NCI-H1694 (cell line): Measurements from ENCODE around the gene SCFD2.

Source experiments
- DNase-seq: peaks from one replicate; lab custom pipeline; 2025; lab: John Stamatoyannopoulos, UW

The SCFD2 gene

DNA sequence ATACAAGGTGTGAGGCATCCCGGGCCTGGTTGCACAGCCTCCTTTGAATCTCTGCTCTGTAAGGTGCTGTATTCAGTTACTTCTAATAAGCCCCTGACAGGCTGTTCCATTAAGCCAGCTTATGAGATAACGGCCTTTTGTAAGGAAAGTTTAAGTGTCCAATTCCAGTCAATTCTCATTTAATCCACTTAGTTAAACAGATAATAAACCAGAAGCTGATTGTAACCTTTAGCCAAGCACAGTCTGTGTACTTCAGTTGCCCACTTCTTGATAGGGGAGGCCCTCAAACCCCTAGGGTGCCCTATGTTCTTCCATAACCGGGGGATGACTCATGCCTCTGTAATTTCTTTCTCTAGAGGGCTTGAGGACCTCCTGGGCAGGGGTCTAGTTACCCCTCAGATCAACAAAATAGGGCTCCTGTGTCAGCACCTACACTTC is 440.3 kb downstream of the SCFD2 start:
- no peak for DNase-seq

DNA sequence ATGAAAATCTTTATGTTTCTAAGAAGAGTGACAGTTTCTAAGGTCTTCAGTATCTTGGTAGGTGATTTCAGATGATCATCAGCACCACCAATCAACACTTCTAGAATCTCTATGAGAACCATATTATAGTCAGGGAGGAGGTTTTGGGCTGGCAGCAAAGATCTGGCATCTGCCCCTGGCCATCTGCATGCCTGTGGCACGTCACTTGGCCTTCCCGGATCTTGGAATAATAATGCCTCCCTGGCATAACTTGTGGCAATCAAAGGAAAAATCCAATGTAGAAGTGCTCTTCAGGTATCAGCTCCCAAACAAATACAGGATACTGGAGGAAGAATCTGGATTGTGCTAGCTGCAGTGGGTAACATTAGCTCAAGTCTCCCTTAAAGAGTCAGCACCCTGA is 446.4 kb downstream of the SCFD2 start:
- DNase-seq = no peak

DNA sequence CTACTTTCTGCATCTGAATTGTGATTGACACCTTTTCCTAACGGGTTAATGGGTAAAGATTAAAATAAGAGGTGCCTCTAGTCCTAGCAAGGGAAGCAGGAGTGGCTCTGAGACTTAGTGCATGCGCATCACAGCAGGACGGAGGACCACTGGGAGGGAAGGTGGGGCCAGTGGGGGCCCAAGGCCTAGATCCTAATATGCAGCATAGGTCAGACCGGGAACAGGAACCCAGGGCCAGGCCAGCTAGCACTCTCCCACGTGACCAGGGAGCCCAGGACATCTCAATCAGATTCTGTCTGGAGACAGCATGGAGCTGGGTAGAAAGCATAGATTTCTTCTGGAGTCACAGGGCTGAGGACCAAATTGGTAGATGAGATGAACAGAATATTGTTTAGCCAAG is 448.0 kb downstream of the SCFD2 start:
- DNase-seq = no peak

DNA sequence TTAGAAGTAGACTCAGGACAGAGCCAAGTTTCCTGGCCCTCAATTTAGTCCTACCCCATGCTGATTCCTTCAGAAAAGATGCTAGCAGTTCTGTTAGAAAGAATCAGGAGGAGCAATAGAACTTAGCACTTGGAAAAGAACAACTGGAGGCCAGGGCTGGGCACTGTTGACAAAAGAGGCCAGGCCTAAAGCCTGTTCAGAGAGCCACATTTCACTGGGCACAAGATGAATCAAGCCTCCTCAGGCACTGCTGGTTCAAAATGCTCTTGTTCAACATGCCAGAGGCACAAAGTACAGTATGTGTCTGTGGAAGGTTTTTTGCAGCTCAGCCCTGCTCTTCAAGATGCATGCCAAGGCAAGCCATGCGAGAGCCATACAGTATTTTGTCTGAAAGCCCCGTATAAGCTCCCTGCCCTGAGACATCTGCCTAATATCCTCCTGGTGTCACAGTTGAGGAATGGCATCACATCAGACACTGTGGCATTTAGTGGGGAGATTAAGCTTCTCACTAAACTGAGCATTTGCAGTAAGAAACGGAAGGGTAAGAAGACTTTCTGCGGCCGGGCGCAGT is 450.0 kb downstream of the SCFD2 start:
- no peak for DNase-seq

DNA sequence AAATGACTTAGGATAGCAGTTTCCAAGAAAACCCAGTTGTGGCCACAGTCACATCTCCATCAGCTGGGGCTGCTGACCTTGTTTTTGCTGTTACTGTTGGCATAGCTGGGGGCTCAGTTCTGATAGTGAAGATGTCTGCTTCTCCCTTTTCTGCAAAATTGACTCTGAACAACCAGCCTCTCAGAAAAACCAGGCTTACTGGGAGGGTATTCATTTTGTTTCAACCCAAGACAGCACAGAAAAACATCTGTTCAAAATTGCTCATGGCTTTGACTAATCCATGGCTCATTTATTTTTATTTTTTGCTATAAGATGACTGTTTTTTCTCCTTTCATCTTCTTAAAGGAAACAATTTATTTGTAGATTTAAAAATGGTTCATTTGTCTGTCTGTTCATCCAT is 450.7 kb downstream of the SCFD2 start:
- DNase-seq = no peak

DNA sequence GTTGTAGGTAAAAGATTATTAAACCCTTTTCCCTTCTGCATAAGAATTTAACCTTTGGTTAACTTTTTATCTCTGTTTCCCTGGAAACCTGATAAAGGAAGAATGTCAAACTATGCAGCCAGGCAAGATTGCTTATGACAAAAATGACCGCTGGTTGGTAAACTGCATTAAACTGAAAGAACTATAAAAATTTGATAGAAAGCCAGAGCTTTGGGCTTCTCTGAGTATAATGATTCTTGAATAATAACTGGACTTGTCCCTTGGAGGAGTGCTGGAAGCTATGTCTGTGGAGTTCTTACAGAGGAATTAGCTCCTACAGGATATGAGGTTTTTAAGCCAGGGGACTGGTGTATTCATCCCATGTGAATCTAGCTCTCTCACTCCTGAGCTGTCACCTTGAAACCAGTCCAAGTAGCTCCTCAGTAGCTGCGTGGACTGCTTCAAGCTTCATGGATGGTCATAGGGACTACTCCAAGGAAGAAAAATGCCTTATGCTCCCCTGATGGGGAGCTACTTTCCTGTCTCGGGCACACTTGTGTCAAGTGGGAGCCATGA is 451.7 kb downstream of the SCFD2 start:
- no peak for DNase-seq

DNA sequence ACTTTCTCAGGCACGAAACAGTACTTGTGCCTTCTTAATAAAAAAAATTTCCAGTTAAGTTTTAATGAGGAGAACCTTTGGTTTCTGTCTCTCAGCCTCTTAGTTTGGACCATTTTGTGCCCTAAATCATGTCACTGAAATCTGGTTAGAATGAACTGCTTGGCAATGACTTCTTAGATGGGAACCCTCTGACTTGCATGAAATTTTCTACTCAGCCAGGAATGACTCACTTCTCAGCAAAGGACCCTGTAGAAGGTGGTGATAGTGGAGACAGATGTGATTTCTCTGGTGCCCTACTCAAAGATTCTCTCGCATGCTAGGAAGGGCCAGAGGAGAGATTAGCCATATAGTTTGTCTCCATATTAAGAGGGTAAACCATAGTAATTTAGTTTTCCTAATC is 453.3 kb downstream of the SCFD2 start:
- no peak for DNase-seq

DNA sequence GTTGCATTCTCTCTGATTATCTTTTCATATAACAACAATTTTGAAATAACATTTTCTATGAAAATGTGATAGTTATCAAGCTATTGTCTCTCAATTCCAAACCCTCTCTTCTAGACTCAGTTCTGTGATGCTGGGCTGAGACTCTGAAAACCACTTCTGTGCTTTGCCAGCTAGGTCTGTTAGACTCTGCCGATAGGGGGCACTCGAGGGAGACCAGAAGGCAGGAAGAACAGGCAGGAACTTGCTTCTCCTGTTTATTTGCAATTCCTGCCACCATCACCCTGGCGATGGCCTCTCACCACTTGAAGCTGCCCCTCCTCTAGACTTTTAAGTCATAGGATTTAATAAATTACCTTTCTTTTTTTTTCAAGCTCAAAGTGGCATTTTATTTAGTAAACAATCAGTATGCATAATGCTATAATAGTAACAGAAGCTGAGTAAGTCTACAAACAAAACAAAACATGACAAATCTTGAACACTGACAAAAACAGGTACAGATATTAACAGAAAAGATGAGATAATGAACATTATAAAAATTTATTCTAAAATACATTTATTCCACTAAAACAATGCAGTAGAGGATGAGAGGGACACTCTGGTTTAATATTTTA is 454.1 kb downstream of the SCFD2 start:
- peak; percentile 59 for DNase-seq

DNA sequence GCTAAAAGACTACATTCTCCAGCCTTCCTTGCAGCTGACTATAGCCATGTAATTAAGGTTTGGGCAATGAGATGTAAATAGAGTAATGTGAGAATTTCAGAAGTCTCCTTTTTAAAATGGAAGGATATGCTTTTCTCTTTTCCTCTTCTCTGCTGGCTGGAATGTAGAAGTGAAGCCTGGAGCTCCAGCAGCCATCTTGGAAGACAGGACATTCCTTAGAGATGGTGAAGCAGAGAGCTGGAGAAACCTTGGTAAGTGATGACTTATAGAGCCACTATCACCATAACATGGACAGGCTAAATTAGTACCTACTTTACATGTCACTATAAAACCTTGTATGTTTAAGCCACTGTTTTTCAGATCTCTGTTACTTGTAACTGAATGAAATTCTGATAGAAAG is 455.7 kb downstream of the SCFD2 start:
- no peak for DNase-seq

DNA sequence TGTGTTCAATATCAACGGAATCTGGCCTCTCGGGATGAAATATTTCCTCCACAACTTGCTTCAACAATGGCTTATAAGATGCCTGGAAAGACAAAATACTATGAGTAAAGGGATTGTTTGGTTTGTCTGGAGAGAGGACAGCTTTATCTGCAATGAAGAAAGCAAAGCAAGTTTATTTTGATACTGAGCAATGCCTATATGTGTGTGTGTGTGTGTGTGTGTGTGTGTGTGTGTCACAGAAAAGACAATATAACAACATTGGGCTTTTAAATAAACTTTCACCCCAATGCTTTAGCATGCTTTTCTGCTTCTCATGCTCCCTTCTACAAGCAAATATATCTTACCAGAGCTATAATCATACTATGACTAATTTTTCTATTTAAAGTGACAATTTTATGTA is 458.4 kb downstream of the SCFD2 start:
- no peak for DNase-seq

DNA sequence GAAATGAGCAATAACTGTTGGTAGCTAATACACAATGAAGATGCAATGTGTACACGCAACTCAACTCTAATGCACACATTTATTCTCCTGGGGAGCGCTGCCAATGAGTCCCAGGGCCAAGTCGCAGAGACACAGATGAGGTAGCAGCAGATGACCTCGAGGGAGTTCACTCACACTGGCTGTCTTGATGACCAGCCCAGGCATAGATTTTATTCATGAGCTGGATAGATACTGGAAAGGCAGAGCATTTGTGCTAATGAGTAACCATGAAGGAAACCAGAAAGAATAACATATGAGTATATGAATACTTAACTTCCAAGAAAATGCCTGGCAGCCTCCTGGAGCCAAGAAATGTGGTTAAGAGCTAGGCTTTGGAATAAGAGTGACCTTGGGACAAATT is 461.4 kb downstream of the SCFD2 start:
- no peak for DNase-seq

DNA sequence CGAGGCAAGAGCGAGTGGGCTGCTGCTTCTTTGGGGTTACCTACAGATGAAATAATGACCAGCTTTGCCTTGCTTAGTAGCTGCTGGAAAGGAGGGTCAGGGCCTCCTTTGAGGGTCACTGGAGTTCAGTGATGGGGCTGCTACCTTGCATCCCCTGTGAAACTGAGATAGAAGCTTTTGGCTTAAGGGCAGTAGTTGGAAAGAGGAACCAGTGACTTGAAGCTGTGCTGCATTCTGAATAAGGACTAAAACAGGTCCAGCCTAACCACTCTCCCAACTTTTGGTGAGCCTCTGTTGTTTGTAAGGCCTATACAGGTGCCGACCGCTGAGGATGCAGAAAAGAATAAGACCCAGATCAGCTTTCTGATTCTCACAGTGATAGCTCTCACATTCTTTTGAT is 462.6 kb downstream of the SCFD2 start:
- DNase-seq = no peak

DNA sequence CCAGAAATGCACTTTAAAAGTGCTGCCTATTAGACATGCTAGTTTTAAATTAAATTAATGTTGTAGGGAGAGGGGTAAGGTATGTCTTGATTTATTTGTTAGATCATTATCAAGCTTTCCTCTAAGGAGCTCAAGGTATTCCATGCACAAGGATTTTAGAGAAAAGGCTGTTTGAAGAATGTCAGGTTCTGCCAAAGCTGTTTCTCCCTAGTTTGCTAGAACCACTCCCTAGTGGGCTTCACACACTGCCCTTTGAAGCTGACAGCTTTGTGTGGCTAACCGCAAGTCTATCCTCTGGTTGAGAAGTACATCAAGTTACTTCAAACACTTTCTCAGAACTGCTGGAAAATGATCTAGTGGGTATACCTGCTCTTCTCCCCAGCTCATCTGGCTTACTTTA is 471.4 kb downstream of the SCFD2 start:
- DNase-seq = no peak

DNA sequence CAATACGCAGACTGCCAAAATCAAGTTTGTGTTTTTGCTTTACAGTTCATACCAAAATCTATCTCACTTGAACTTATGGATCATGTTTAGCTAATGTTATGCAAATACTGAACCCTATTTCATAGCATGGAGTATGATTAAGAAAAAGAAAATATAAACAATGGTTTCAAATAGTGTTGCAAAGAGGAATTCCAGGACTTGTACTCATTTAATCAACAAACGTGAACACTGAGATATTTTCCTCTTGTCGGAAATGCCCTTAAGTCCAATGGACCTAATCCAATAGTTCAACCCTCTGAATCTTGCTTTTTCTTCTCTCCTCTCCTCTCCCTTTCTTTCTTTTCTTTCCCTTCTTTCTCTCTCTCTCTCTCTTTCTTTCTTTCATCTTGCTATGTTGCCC is 473.0 kb downstream of the SCFD2 start:
- DNase-seq = no peak

DNA sequence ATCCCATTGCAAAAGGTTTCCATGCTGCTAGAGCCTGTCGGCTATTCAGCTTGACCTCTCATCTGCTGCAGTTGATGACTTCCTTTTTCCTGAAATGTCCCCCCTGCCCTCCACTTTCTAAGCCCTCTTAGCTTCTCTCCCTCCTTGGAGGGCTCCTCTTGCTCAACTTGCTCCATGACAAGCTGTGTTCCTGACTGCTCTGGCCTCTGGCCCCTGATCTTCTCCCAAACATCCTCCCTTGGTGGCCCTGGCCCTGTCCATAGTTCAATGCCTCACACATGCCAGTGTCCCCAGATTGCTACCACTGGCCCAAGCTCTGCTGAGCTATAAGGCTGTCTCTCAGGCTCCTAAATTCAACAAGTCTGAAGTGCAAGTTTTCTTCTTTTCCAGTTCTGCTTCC is 474.1 kb downstream of the SCFD2 start:
- no peak for DNase-seq

DNA sequence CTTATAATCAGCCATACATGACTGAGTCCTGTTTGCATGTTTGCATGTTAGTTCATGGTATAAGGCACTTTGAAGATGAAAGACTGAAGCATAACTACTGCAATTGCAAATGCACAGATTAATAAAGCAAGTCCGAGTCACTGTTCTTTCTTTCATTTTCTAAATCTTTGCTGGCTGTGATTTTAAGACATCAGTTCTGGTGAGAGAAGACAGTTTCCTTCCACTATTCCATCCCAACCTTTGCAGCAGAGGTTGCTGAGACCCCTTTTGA is 475.4 kb downstream of the SCFD2 start:
- no peak for DNase-seq

DNA sequence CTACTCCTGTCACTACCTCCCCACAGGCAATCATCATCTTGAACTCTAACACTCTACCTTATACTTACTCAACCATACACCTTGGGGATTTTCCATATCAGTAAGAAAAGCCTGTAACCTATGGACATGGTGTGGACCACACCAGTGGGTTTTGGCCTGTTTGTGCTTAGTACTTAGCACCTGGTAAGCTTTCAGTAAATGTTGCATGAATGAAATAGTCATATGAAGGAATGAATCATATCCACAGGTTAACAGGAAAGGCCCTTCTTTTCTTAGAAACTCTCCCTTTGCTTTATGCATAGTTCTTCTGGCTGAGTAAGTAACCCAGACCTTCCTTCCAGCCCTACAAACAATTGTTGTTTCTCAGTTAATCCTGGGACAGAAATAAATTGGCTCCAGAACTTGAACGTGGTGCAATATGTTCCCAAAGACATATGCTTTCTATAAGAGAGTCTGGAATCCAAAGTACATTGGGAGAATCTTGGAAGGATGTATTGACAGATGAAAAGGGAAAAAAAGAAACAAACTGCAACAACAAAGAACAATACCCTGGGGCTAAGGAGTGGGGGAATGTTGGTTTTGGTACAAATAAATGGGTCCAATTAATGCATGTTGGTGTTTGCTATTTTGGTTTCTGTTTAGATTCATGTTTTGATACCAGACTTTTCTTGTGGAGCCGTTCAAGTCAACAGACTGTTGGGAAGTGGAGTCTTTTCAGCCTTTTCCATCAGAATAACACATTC is 475.9 kb downstream of the SCFD2 start:
- DNase-seq = no peak

DNA sequence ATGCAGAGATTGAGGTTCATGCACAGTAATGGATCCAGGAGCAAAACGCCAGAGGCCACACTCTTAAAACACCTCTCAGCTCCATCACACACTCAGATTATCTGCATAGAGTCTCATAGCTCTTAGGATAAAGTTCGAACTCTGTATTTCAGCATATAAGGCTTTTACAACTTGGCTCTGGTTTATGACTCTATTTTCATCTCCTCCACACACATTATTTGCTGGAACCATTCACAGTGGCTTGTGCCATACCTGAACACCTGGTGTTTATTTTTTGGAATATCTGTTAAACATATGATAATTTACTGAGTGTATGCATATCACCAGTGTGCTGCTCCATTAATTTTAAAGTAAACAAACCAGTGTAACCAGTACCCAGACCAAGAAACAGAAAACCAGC is 476.5 kb downstream of the SCFD2 start:
- DNase-seq = no peak

DNA sequence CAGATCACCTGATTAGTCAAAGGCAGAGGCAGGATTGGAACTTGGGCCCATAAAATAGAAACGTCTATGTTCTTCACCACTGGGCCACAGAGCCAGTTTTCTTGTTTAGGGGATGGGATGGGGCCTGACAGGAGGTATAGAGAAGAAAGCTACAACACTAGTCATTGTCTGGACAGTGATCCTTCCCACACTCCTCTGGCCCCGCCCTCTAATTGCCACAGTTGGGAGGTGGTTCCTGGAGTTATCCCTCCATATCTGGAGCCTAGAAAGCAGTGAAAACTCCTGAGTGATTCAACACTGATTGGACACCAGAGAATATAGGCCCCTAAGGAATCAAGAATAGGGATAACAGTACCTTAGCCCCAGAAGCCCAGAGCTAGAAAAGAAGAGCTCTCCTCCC is 480.9 kb downstream of the SCFD2 start:
- no peak for DNase-seq

DNA sequence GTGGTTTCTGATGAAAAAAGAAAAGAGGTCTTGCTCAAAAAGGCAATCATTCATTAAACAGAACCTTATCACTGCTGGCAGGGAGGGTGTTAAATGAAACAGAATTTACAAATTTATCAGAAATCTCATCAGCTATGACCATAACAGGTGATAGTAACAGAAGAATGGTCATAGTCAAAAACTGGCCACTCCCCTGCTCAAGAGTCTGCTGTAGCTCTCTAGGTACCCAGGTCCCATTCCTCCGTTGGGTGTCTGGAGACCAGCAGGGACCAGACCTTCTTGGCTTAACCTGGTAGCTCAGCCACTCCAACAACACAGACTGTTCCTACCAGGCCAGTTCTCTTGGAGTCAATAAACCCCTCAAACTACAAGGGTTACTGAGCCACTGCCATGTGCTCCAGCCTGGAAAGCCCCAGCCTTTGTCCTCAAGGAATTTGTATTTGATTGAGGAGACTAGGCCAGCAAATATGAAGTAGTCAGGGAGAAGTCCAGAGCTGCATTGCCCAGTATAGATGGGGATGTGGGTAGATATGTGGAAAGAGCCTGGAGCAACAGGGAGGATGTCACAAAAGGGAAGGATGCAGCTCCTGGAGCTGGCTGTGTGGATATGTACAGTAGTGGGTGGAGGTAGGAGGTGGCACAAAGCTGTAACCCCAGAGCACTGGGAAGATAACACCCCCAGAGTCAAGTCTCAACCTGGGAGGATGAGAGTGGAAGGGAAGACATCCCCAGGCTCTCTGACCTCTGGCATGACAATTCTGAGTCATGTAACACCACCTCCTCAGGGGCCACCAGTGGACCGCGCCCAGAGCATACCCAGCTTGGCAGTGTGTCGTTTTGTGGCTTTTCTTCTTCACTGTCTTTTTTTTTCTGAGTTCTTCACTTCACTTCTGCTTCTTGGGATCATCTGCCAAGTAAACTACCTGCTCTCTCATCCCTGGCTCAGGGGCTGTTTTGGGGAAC is 481.9 kb downstream of the SCFD2 start:
- no peak for DNase-seq

DNA sequence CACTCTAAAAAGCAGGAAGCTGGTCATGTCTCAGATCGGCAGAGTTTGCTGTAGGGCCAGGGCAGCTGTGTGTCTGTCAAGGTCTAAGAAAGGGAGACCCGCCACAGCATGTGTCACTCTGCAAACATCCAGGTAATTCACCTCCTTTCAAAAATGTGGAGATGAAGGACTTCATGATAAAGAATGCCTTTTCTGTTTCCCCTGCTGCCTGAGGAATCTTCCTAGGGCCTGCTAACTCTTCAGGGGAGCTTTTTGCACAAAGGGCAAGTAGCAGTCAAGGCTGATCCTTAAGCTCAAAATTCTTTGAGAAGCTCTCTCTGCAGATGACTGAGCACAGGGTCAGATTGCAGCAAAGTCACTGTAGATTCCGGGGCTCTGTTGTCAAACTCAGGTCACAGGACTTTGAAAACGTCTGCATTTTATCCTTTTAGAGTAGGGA is 482.7 kb downstream of the SCFD2 start:
- DNase-seq = no peak

DNA sequence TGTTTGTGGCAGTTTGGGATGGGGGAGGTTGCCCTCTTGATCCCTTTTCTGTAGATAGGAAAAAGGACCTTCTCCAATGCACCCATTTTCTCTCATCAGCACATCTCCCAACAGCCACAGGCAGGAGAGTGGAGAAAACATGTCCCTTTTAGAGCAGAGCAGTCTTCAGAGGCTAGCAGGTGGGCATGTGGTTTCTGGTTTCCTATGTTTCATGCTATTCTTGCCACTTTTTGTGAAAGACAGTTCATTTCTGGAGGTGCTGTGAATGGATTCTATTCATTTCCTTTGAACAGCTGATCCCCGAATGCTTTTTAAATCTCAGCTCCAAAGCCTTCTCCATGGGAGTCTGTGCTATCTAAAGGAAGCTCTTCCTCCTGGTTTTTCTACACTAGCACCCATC is 484.9 kb downstream of the SCFD2 start:
- DNase-seq = no peak
